GM11168 (cell line): ENCODE measurements around the gene SLC3A2.

Experiments
- in situ Hi-C: fragments of 300-500 bp; cut with MboI; formaldehyde crosslinking; loops from one replicate; pipeline ENCODE4 v1.12.0; 2022; ENCODE audit warnings: low sequenced_read_pairs; ENCODE audit not compliant: unreplicated experiment

The SLC3A2 gene

GRCh38 chr11:62876712-62877111 is 4.0 kb upstream of the SLC3A2 start:
- in situ Hi-C loops = no loop called here

- in situ Hi-C loops = no loop called here
Measured at GRCh38 chr11:62879235-62879978, 1.3 kb upstream of the SLC3A2 start.

GRCh38 chr11:62880231-62880802 is 379 bp upstream of the SLC3A2 start:
- in situ Hi-C loops = no loop called here

- in situ Hi-C loops = no loop called here
Measured at GRCh38 chr11:62881579-62882430, 1.1 kb downstream of the SLC3A2 start.

- in situ Hi-C loops = no loop called here
Measured at GRCh38 chr11:62882431-62882749, 1.7 kb downstream of the SLC3A2 start.

- in situ Hi-C loops = no loop called here
Measured at GRCh38 chr11:62882788-62883501, 2.2 kb downstream of the SLC3A2 start.

GRCh38 chr11:62883673-62884072 is 3.0 kb downstream of the SLC3A2 start:
- in situ Hi-C loops = no loop called here

GRCh38 chr11:62885137-62885750 is 4.5 kb downstream of the SLC3A2 start:
- in situ Hi-C loops = no loop called here

GRCh38 chr11:62888406-62888805 is 7.7 kb downstream of the SLC3A2 start:
- in situ Hi-C loops = no loop called here

- in situ Hi-C loops = no loop called here
Measured at GRCh38 chr11:62889126-62889483, 8.4 kb downstream of the SLC3A2 start.

GRCh38 chr11:62889484-62890437 is 9.1 kb downstream of the SLC3A2 start:
- in situ Hi-C loops = no loop called here

GRCh38 chr11:62892077-62892922 is 11.6 kb downstream of the SLC3A2 start:
- in situ Hi-C loops = no loop called here

GRCh38 chr11:62895501-62895900 is 14.8 kb downstream of the SLC3A2 start:
- in situ Hi-C loops = no loop called here

GRCh38 chr11:62896049-62896448 is 15.4 kb downstream of the SLC3A2 start:
- in situ Hi-C loops = no loop called here

GRCh38 chr11:62897311-62897710 is 16.6 kb downstream of the SLC3A2 start:
- in situ Hi-C loops = no loop called here

GRCh38 chr11:62898027-62898426 is 17.3 kb downstream of the SLC3A2 start:
- in situ Hi-C loops = no loop called here

GRCh38 chr11:62902932-62903331 is 22.2 kb downstream of the SLC3A2 start:
- in situ Hi-C loops = loop anchor here (10.0 kb wide), 1 partner anchor 302 kb away; no protein-coding TSS in a partner anchor

- in situ Hi-C loops = loop anchor here (5.0 to 10.0 kb wide), 2 partner anchors 117 to 300 kb away; no protein-coding TSS in a partner anchor
Measured at GRCh38 chr11:62905296-62905695, 24.6 kb downstream of the SLC3A2 start.
